ENCODE measurements around the gene SMC1A.

SMC1A gene

DNA sequence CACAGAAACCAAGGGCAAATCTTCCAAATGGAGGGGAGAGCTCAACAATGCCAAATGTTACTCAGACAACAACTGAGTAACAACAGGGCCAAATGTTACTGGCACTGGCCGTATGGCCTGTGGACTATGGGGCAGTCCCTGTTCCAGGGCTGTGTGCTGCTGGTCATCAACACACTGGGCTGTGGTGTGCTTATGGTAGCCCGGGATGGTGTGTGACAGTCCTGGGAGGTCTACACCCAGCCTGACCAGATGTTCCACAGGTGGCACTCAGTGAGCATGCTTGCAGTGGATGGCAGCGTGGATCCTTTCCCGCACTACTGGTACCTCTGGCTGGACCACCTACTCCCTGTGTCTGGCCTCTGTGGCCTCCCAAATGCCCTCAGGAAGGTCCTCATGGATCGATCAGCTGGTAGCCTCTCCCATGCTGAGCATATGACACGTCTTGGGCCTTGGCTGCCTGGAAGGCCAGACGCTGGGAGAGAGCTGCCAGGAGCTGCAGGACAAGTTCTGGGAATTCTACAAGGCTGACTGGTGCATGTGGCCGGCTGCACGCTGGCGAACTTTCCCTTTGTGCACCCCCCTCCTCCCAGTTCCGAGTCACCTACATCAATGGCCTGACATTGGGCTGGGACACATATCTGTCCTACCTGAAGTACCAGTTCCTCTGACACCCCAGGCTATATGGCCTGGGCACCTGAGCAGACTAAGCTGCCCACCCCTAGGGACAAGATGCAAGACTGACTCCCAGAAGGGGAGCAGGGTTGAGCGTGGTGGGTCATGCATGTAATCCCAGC is 81.4 kb downstream of the SMC1A start:
- no peak for DNase-seq (ENCODE audit: low read depth)

GRCh38 chrX:53337101-53337500 is 85.4 kb downstream of the SMC1A start:
- no peak for DNase-seq (ENCODE audit: low read depth)

DNA sequence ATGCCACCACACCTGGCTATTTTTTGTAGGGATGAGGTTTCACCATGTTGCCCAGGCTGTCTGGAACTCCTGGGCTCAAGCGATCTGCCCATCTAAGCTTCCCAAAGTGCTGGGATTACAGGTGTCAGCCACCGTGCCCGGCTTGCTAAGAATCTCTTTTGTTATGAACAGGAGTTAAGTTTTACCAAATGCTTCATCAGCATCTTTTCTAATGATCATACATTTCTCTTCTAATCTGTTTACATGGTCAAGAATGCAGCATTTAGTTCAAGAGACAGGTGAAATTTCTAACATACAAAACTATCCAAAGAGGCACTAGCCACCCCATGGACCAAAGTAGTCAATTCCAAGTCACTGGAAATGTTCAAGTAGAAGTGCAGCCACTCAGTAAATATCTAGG is 88.6 kb downstream of the SMC1A start:
- no peak for DNase-seq (ENCODE audit: low read depth)

DNA sequence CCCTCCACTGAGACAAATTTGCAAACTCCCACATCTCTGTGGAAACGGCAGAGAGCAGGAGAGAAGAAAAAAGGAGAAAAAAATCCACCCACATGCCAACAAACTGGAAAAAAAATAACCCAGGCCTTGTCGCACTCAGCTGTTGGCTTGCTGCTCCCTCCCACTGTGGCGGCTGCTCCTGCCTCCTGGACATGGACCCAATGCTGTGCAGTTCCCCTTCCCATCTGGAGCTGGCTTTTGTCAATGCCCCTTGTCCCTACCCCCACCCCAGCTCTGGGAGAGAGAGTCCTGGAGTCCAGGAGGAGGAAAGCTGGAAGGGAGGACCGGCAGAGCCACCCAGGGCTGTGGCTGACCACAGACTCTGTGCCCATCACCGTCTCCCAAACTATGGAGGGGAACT is 90.2 kb downstream of the SMC1A start:
- no peak for DNase-seq (ENCODE audit: low read depth)

DNA sequence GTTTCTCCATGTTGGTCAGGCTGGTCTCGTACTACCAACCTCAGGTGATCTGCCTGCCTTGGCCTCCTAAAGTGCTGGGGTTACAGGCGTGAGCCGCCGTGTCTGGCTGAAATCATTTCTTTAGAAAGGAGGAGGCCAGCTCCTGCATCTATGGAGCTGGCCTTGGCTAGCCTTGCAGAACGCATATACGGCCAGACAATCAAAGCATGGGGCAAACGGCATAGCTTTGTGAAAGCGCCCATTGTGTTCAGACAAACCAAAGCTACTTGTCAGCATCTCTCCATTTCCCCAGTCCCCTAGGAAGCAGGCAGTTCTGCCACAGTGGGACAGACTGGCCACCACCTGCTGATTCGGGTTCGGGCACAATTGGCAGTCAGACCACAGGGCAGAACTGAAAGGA is 92.1 kb downstream of the SMC1A start:
- DNase-seq (ENCODE audit: low read depth), result no peak

- no peak for DNase-seq (ENCODE audit: low read depth)
These were observed 97.7 kb downstream of the SMC1A start for GRCh38 chrX:53324803-53325202.

All from GM04503 (cell line).